Nephron (organoid): Measurements from ENCODE around the gene LAMC2.

ENCODE experiments used
- H3K27ac Mint-ChIP-seq, 3 experiments: 2 replicates each; pipeline ENCODE4 v1.8.0; 2020; ENCODE audit warnings: mixed read lengths in 3 of 3, mild to moderate bottlenecking in 2 of 3, moderate library complexity in 1 of 3
- H3K27me3 Mint-ChIP-seq: 2 replicates; pipeline ENCODE4 v1.8.0; 2021; ENCODE audit warnings: low read depth, mild to moderate bottlenecking, moderate library complexity, mixed read lengths
- H3K36me3 Mint-ChIP-seq: 2 replicates; pipeline ENCODE4 v1.8.0; 2020; ENCODE audit warnings: low read depth, mixed read lengths
- H3K4me1 Mint-ChIP-seq: 2 replicates; pipeline ENCODE4 v1.8.0; 2020; ENCODE audit warnings: mixed read lengths
- H3K4me3 Mint-ChIP-seq, 3 experiments: 2 replicates each; pipeline ENCODE4 v1.8.0; 2020; ENCODE audit warnings: mild to moderate bottlenecking in 3 of 3, mixed read lengths in 3 of 3, moderate library complexity in 2 of 3
- H3K9me3 Mint-ChIP-seq: 2 replicates; pipeline ENCODE4 v1.8.0; 2020; ENCODE audit warnings: mixed read lengths
- TF ChIP-seq, protein P1 (sequence below), 3 experiments: fragments of 200-600 bp; sonication (generic); IDR thresholded peaks; one replicate each; pipeline ENCODE4 v1.5.0; 2021; ENCODE audit warnings: antibody characterized with exemption in 3 of 3; ENCODE audit not compliant: unreplicated experiment in 3 of 3

The LAMC2 gene

DNA sequence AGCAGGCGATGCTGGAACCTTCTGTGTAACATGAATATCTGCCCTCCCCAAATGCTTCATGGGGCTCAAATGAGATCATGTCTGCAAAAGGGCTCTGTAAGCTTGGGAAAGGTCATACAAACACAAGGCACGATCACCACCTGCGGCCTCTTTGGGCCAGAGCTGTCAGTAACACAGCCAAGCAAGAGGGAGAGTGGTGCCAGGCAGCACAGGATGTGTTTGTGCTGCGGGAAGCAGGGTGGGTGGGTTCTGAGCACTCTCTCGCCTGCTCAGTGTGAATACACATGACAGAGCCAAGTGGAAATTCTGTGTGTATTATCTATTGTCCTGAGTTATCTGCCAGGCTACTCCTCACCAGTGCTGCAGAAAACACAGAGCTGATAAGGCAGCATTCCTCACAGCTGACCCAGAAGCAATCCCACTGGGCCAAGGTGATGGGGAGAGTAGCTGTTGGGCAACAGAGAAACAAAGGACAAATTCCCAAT is 101.2 kb downstream of the LAMC2 start:
- H3K4me1 Mint-ChIP-seq, result peaks cover 47% of the 10 kb centered on the region
- TF ChIP-seq, protein P1, sequence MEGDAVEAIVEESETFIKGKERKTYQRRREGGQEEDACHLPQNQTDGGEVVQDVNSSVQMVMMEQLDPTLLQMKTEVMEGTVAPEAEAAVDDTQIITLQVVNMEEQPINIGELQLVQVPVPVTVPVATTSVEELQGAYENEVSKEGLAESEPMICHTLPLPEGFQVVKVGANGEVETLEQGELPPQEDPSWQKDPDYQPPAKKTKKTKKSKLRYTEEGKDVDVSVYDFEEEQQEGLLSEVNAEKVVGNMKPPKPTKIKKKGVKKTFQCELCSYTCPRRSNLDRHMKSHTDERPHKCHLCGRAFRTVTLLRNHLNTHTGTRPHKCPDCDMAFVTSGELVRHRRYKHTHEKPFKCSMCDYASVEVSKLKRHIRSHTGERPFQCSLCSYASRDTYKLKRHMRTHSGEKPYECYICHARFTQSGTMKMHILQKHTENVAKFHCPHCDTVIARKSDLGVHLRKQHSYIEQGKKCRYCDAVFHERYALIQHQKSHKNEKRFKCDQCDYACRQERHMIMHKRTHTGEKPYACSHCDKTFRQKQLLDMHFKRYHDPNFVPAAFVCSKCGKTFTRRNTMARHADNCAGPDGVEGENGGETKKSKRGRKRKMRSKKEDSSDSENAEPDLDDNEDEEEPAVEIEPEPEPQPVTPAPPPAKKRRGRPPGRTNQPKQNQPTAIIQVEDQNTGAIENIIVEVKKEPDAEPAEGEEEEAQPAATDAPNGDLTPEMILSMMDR (IDR thresholded peaks at IDR 0.05; ENCODE audit: unreplicated experiment in 3 of 3), result no peak
- no peaks in the 10 kb centered on the region for H3K36me3 Mint-ChIP-seq
- H3K27ac Mint-ChIP-seq, result peak overlapping the region in 1 of 3 experiments; percentile 13
- peaks cover 12% of the 10 kb centered on the region for H3K27me3 Mint-ChIP-seq
- H3K9me3 Mint-ChIP-seq, result no peaks in the 10 kb centered on the region
- no peak overlapping the region for H3K4me3 Mint-ChIP-seq

DNA sequence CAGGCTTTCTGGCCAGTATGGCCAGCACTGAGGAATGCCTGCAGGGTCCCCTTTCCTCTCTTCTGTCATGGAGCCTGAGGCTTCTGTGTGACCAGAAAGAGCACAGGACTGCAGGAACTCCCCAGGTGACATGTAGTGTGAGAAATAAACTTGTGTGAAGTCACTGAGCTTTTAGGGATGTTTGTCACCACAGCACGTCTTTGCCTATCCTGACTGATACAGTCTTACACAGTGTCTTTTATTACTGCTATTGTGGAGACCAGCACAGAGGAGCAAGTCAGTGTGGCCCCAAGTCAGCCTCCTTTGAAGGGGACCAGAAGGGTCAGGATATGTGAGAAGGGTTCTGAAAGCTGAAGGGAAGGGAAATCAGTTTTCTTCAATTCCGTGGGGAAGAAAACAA is 102.5 kb downstream of the LAMC2 start:
- no peak overlapping the region for H3K4me3 Mint-ChIP-seq
- H3K36me3 Mint-ChIP-seq, result no peaks in the 10 kb centered on the region
- TF ChIP-seq, protein P1 (IDR thresholded peaks at IDR 0.05; ENCODE audit: unreplicated experiment in 3 of 3), result no peak
- peaks cover 38% of the 10 kb centered on the region for H3K4me1 Mint-ChIP-seq
- H3K9me3 Mint-ChIP-seq, result no peaks in the 10 kb centered on the region
- H3K27ac Mint-ChIP-seq, result peak overlapping the region in 1 of 3 experiments; percentile 46
- H3K27me3 Mint-ChIP-seq, result peaks cover 10% of the 10 kb centered on the region

DNA sequence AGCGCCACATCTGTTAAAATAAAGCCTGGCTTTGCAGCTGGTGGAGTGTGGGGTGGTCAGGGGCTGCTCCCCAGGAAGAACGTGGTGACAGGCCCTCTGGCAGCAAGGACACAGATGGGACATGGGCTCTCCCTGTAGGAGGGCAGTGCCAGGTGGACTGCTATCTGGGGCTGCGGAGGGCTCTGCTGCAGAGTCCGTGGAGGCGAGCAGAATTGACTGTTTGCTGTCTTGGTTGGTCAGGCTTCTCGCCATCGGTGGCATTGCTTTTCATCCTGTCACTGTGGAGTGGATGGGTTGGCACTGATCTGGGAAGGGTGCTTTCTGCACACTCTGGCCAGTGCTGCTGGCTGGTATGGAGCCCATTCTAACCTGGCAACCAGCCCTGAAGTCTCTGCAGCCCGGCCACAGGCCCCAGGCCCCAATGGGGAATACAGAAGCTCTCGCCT is 103.0 kb downstream of the LAMC2 start:
- Mint-ChIP-seq H3K27me3 (peaks cover 6% of the 10 kb centered on the region), H3K4me1 (peaks cover 39% of the 10 kb centered on the region), H3K9me3 (no peaks in the 10 kb centered on the region), H3K36me3 (no peaks in the 10 kb centered on the region), H3K4me3 (no peak overlapping the region), H3K27ac (no peak overlapping the region)
- TF ChIP-seq, protein P1 (IDR thresholded peaks at IDR 0.05; ENCODE audit: unreplicated experiment in 3 of 3), result no peak

DNA sequence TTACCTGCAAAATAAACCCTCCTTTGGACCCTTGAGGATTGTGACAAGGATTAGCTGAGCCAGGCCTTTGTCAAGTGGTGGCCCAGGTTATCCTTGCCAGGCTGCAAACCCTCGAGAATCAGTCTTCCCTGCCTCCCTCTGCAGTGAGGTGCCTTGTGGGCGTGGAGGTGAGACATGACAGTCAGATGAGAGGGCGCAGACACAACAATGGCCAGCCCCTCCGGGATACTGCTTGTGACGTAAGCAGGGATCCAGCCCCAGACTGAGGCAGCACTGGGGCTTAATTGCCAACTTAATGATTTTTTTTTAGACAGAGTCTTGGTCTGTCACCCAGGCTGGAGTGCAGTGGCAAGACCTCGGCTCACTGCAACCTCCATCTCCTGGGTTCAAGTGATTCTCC is 104.6 kb downstream of the LAMC2 start:
- no peaks in the 10 kb centered on the region for H3K36me3 Mint-ChIP-seq
- H3K4me1 Mint-ChIP-seq, result peaks cover 28% of the 10 kb centered on the region
- H3K4me3 Mint-ChIP-seq, result no peak overlapping the region
- no peaks in the 10 kb centered on the region for H3K9me3 Mint-ChIP-seq
- TF ChIP-seq, protein P1 (IDR thresholded peaks at IDR 0.05; ENCODE audit: unreplicated experiment in 3 of 3), result no peak
- no peak overlapping the region for H3K27ac Mint-ChIP-seq
- no peaks in the 10 kb centered on the region for H3K27me3 Mint-ChIP-seq

DNA sequence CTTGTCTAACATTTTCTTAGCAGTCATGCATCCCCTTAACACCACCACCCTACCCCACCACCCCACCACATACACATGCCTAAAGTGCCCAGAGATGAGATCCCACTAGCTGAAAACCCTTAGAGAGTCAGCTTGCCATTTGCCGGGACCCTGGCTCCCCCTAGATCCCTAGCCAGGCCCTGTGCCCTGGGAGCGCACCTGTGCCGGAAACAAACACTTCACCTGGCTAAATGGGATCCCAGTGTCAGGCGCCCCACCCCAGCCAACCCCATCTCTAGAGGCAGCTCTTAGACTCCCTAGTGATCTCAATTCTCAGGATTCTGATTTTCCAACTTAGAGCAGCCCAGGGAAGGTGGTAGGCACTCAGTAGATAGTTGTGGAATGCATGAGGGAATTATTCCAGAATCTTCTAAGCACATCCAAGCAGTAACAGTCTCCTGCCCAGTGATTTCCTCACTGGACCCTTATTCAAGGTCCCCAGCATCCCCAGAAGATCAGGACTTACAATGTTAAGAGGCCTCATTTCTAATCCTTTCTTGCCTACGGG is 105.2 kb downstream of the LAMC2 start:
- no peaks in the 10 kb centered on the region for H3K27me3 Mint-ChIP-seq
- TF ChIP-seq, protein P1 (IDR thresholded peaks at IDR 0.05; ENCODE audit: unreplicated experiment in 3 of 3), result no peak
- no peak overlapping the region for H3K4me3 Mint-ChIP-seq
- H3K9me3 Mint-ChIP-seq, result no peaks in the 10 kb centered on the region
- H3K36me3 Mint-ChIP-seq, result no peaks in the 10 kb centered on the region
- peaks cover 27% of the 10 kb centered on the region for H3K4me1 Mint-ChIP-seq
- H3K27ac Mint-ChIP-seq, result peak overlapping the region; percentile 38 to 89 (median 72)
